HepG2 (cell line): ENCODE data around the gene HRG. TPM values are rescaled to one million over a fixed set of nuclear protein-coding genes. Genes with fewer than 3 reads are reported as not detected.

Experiments used
- ATAC-seq: fragments of 200-7000 bp; cut with Tn5 transposase; 3 replicates; pipeline ENCODE4 v1.9.1; 2020; ENCODE audit warnings: mild to moderate bottlenecking, moderate library complexity
- BruUV-seq: library from RNA; stranded (reverse); fragments of 400-500 nt; replicated peaks from 2 replicates; lab custom pipeline; 2021; lab: Mats Ljungman, UMichigan
- CTCF ChIA-PET: fragments of 300-600 bp; formaldehyde crosslinking; extraction: SDS; loops from one replicate; lab custom pipeline; 2021; ENCODE audit warnings: low total read pairs, inconsistent platforms, low intra/inter-chr PET ratio; lab: Yijun Ruan, JAX
- POLR2A ChIA-PET: fragments of 350-600 bp; sonication (Branson Sonifier 250); formaldehyde crosslinking; loops from one replicate; lab custom pipeline; 2020; ENCODE audit warnings: antibody characterized with exemption, inconsistent platforms; lab: Yijun Ruan, JAX
- DNase-seq: peaks from one replicate; pipeline ENCODE4 v3.0.0-alpha.2; 2015; ENCODE audit warnings: low spot score
- FAIRE-seq: peaks from 3 replicates; lab custom pipeline; 2011; peaks lifted over from hg19 to GRCh38; lab: Jason Lieb, UNC
- H2AFZ ChIP-seq: one replicate; pipeline ENCODE4 v1.6.1; 2011; ENCODE audit warnings: low read length, inconsistent platforms
- H3K27ac ChIP-seq: fragments of 300-600 bp; 3 replicates; pipeline ENCODE4 v1.8.0; 2011; ENCODE audit warnings: mixed run types, mild to moderate bottlenecking, mixed read lengths, low read length, inconsistent platforms; ENCODE audit not compliant: insufficient read depth; ENCODE audit errors: extremely low read length
- H3K27me3 ChIP-seq, 2 experiments: fragments of 200-600 bp in 1 of 2; 2 replicates in 1 of 2; 3 replicates in 1 of 2; pipeline versions ENCODE4 v1.6.0 to v1.8.0; 2011; ENCODE audit warnings: low read length in 2 of 2, mild to moderate bottlenecking in 2 of 2, moderate library complexity in 2 of 2, inconsistent platforms in 1 of 2; ENCODE audit not compliant: insufficient read depth in 2 of 2, control insufficient read depth in 1 of 2
- H3K36me3 ChIP-seq, 2 experiments: fragments of 200-600 bp in 1 of 2; replicated peaks in 1 of 2; 2 replicates in 1 of 2; 3 replicates in 1 of 2; pipeline versions ENCODE4 v1.5.1 to v1.8.0; 2011; ENCODE audit warnings: low read length in 2 of 2, inconsistent platforms in 1 of 2; ENCODE audit not compliant: insufficient read depth in 2 of 2, control insufficient read depth in 1 of 2
- H3K4me1 ChIP-seq: 2 replicates; pipeline ENCODE4 v1.5.1; 2012; ENCODE audit warnings: low read length, inconsistent platforms; ENCODE audit not compliant: insufficient read depth
- H3K4me2 ChIP-seq: 2 replicates; pipeline ENCODE4 v1.6.0; 2011; ENCODE audit warnings: low read depth, low read length, inconsistent platforms
- H3K4me3 ChIP-seq, 3 experiments: fragments of 200-600 bp in 1 of 3; sonication (generic), shearing (Covaris generic) in 1 of 3; replicated peaks in 1 of 3; 2 replicates each; pipeline ENCODE4 v1.5.1; 2011 to 2016; ENCODE audit warnings: low read length in 3 of 3, inconsistent platforms in 2 of 3, low read depth in 2 of 3, mild to moderate bottlenecking in 2 of 3, control low read depth in 1 of 3, mixed read lengths in 1 of 3; ENCODE audit not compliant: insufficient read depth in 1 of 3
- H3K79me2 ChIP-seq: one replicate; pipeline ENCODE4 v1.6.1; 2011; ENCODE audit warnings: low read length, inconsistent platforms; ENCODE audit not compliant: insufficient read depth
- H3K9ac ChIP-seq: 2 replicates; pipeline ENCODE4 v1.6.0; 2011; ENCODE audit warnings: mild to moderate bottlenecking, low read depth, low read length, inconsistent platforms; ENCODE audit not compliant: insufficient read depth
- H3K9me3 ChIP-seq: 2 replicates; pipeline ENCODE4 v1.5.1; 2012; ENCODE audit warnings: mild to moderate bottlenecking, low read length
- H4K20me1 ChIP-seq: 2 replicates; pipeline ENCODE4 v1.6.0; 2011; ENCODE audit warnings: inconsistent platforms, mild to moderate bottlenecking, low read length, moderate library complexity; ENCODE audit not compliant: insufficient read depth
- ATRX ChIP-seq: sonication (generic); formaldehyde crosslinking; IDR thresholded peaks from 2 replicates; pipeline ENCODE4 v1.4.0; 2020; ENCODE audit warnings: missing genetic modification reagents, borderline replicate concordance
- BRF2 ChIP-seq: sonication (generic); formaldehyde crosslinking; IDR thresholded peaks from 2 replicates; pipeline ENCODE4 v1.8.1; 2022; ENCODE audit warnings: mild to moderate bottlenecking, missing genetic modification reagents
- CEBPB ChIP-seq: IDR thresholded peaks from 2 replicates; pipeline ENCODE4 v1.6.1; 2011; ENCODE audit warnings: low read depth, low read length, improper control_type of control experiment, borderline replicate concordance
- CEBPG ChIP-seq: IDR thresholded peaks from 2 replicates; pipeline ENCODE4 v1.6.1; 2016
- FOSL2 ChIP-seq: sonication (generic); formaldehyde crosslinking; IDR thresholded peaks from 2 replicates; pipeline ENCODE4 v1.4.0; 2020; ENCODE audit warnings: missing genetic modification reagents
- HOXA5 ChIP-seq: sonication (generic); formaldehyde crosslinking; IDR thresholded peaks from 2 replicates; pipeline ENCODE4 v1.4.0; 2020; ENCODE audit warnings: missing genetic modification reagents
- MAFK ChIP-seq, 2 experiments: IDR thresholded peaks in 1 of 2; conservative IDR thresholded peaks in 1 of 2; 2 replicates each; pipeline ENCODE4 v1.6.1; 2011; ENCODE audit warnings: improper control_type of control experiment in 2 of 2, low read length in 2 of 2
- NFE2L2 ChIP-seq: fragments of 150-350 bp; IDR thresholded peaks from 2 replicates; pipeline ENCODE4 v1.6.1; 2014; ENCODE audit warnings: low read length
- PLSCR1 ChIP-seq: sonication (generic); formaldehyde crosslinking; IDR thresholded peaks from 2 replicates; pipeline ENCODE4 v1.5.0; 2020; ENCODE audit warnings: missing genetic modification reagents, mild to moderate bottlenecking, borderline replicate concordance
- TFDP1 ChIP-seq: IDR thresholded peaks from 2 replicates; pipeline ENCODE4 v1.6.1; 2016; ENCODE audit warnings: missing compliant biosample characterization, missing genetic modification reagents, borderline replicate concordance
- ZFP1 ChIP-seq: IDR thresholded peaks from 2 replicates; pipeline ENCODE4 v1.6.1; 2016
- WGBS: methylation state at CpG from one replicate; pipeline ENCODE4 v1.1.6; 2017; ENCODE audit warnings: low lambda C conversion rate; 5-methylcytosine and 5-hydroxymethylcytosine counted together
- in situ Hi-C: cut with HindIII; loops from 2 replicates; pipeline ENCODE4 v1.10.0; 2017; ENCODE audit warnings: low pct_unique_long_range_greater_than_20kb; ENCODE audit not compliant: extremely low pct_ligation_motif_present
- intact Hi-C: fragments of 100-400 bp; cut with micrococcal nuclease; formaldehyde crosslinking; loops from one replicate; pipeline ENCODE4 v1.10.0; 2022; ENCODE audit not compliant: unreplicated experiment
- polyA plus RNA-seq, 8 experiments: library from polyadenylated mRNA; depleted of rRNA in 3 of 8; stranded (reverse) in 7 of 8; unstranded in 1 of 8; fragments of >200 nt; fragmentation: Illumina TruSeq in 4 of 8; extraction: Trizol in 4 of 8; gene quantifications; 2 replicates each; pipeline versions ENCODE4 v1.2.1 to v1.2.3, GENCODE V29; 2011 to 2016; ENCODE audit warnings: low read depth in 4 of 8, missing spikeins in 1 of 8, mixed read lengths in 1 of 8; ENCODE audit not compliant: insufficient read depth in 1 of 8
- total RNA-seq, 5 experiments: library from RNA; depleted of rRNA; stranded (reverse); fragments of >200 nt; fragmentation: Illumina TruSeq; extraction: Trizol; gene quantifications; 2 replicates each; pipeline ENCODE4 v1.2.3, GENCODE V29; 2016; ENCODE audit warnings: low read depth in 1 of 5
- TF ChIP-seq, protein P1 (sequence below): sonication (generic); formaldehyde crosslinking; IDR thresholded peaks from 2 replicates; pipeline ENCODE4 v1.4.0; 2020; ENCODE audit warnings: missing genetic modification reagents
- TF ChIP-seq, protein P2 (sequence below), 2 experiments: fragments of 450-650 bp in 1 of 2; sonication (generic) in 1 of 2; formaldehyde crosslinking; IDR thresholded peaks; 2 replicates each; pipeline versions ENCODE4 v1.5.0 to v1.8.0; 2020 to 2022; ENCODE audit warnings: mild to moderate bottlenecking in 1 of 2, missing genetic modification reagents in 1 of 2

HRG gene
- total and polyA plus RNA-seq, 2 of the 13 experiments (the other 11 are each of a cell fraction or from before 2014, with no cell fraction given): 0.09 to 0.11 TPM

GRCh38 chr3:186669378-186670084, 3.7 kb downstream of the HRG start:
- 0 out of 5 replicates have a peak, but pooled peaks cover 0 to 3% of the 10 kb centered on the region in 2 experiments for H3K27me3 ChIP-seq
- ATAC-seq: no peak
- H3K36me3 ChIP-seq: no peaks in the 10 kb centered on the region
- TF ChIP-seq ATRX (CRISPR knock-in tag) (no peak), TFDP1 (CRISPR knock-in tag) (no peak), FOSL2 (0 out of 2 replicates have a peak, but pooled peaks have one; percentile 6), HOXA5 (CRISPR knock-in tag) (no peak), CEBPB (peak; percentile 42; the same call in 1 of the 2 replicates), ZFP1 (CRISPR knock-in tag) (no peak), PLSCR1 (CRISPR knock-in tag) (no peak), MAFK (conservative IDR thresholded peaks at IDR 0.05 in 1 of 2, IDR thresholded peaks at IDR 0.05 in 1 of 2; ENCODE audit: low read length in 2 of 2) (0 out of 4 replicates have a peak, but pooled peaks of 1 of the 2 experiments have one; percentile 23), BRF2 (CRISPR knock-in tag) (no peak), NFE2L2 (peak; percentile 77), CEBPG (CRISPR knock-in tag) (peak; percentile 49; the same call in 1 of the 2 replicates)
- TF ChIP-seq, protein P1, sequence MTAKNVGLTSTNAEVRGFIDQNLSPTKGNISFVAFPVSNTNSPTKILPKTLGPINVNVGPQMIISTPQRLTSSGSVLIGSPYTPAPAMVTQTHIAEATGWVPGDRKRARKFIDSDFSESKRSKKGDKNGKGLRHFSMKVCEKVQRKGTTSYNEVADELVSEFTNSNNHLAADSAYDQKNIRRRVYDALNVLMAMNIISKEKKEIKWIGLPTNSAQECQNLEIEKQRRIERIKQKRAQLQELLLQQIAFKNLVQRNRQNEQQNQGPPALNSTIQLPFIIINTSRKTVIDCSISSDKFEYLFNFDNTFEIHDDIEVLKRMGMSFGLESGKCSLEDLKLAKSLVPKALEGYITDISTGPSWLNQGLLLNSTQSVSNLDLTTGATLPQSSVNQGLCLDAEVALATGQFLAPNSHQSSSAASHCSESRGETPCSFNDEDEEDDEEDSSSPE (CRISPR knock-in tag): no peak
- TF ChIP-seq, protein P2, sequence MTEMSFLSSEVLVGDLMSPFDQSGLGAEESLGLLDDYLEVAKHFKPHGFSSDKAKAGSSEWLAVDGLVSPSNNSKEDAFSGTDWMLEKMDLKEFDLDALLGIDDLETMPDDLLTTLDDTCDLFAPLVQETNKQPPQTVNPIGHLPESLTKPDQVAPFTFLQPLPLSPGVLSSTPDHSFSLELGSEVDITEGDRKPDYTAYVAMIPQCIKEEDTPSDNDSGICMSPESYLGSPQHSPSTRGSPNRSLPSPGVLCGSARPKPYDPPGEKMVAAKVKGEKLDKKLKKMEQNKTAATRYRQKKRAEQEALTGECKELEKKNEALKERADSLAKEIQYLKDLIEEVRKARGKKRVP (CRISPR knock-in tag; IDR thresholded peaks at IDR 0.05): peak in 1 of 2 experiments; percentile 55; a peak in 2 of 4 replicates
- no peak overlapping the region for H3K27ac ChIP-seq
- WGBS: 50% methylated on average over 2 of the region's 2 CpGs
- ChIA-PET CTCF (no interaction called here), POLR2A (no interaction called here)
- H3K9ac ChIP-seq: no peak overlapping the region
- no peak overlapping the region for H3K4me2 ChIP-seq
- peaks cover 28% of the 10 kb centered on the region for H3K4me1 ChIP-seq
- intact Hi-C loops (no loop called here), in situ Hi-C loops (no loop called here)
- BruUV-seq: no TSS peak
- H3K79me2 ChIP-seq: no peaks in the 10 kb centered on the region
- DNase-seq: no peak
- H2AFZ ChIP-seq: no peak overlapping the region
- H4K20me1 ChIP-seq: no peaks in the 10 kb centered on the region
- no peaks in the 10 kb centered on the region for H3K9me3 ChIP-seq
- FAIRE-seq: no peak
- no peak overlapping the region for H3K4me3 ChIP-seq
